Activated CD8-positive, alpha-beta memory T cell treated with anti-CD3 and anti-CD28 coated beads for 24 hours (primary cell): Measurements from ENCODE around the gene CAPN9.
"Not testable (repeated sequence)": the region's sequence is repeated elsewhere in the genome, so short reads cannot be mapped to it uniquely, and the experiment has no call there.

Source experiments
- DNase-seq: peaks from one replicate; pipeline ENCODE4 v3.0.0-alpha.2; 2020

CAPN9 gene

GRCh38 chr1:230710543-230710904 is 36.7 kb upstream of the CAPN9 start:
- DNase-seq = no peak

DNA sequence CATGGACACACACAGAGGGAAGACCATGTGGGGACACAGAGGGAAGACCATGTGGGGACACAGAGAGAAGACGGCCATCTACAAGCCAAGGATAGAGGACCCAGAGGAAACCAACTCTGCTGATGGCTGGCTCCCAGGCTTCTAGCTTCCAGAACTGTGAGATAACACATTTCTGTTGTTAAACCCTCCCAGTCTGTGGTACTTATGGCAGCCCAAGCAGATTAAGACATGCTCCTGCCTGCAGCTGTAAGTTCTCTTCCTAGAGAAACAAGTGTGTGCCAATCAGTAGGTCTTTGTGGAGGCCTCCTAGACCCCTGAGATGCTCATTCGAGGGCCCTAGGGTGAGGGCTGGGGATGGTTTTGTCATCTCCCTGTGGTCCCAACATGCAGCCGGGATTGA is 35.9 kb upstream of the CAPN9 start:
- DNase-seq = no peak

DNA sequence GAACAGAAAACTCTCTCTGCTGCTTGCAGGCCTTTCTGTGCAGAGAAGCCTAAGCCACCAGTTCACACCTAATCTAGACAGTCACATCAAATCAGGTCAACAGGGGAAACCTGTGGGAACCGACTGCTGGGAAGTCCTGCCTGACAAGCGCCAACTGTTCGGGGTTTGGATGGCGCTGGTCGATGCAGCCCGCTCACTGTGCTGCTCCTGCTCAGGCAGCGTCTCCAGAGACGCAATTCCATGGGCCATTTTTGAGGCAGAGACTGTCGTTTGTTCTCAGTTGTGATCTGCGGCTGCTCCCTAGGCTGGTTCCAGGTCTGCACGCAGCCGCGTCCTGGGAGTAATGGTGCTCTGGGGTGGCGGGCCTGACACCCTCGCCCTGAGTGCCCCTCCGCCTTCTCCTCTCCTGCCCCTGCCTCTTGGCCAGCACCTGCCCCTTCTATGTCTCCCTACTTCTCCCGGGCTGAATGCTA is 34.7 kb upstream of the CAPN9 start:
- no peak for DNase-seq

DNA sequence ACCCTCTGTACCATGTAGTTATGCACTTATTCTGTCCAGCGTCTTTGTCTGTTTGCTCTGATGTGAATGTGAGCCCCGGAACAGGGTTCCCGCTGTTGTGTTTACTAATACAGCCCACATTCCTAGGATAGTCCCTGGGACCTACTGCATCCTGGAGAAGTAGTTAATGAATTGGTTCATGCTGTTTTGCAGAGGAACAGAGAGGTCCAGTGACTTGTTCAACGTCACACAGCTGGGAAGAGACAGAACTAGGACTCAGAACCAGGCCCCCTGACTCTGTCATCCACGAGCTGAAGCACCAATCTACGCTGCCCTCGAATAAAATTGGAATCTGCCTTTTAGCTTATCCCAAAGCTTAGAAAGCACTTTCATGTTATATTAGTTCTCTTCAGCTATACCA is 34.0 kb upstream of the CAPN9 start:
- DNase-seq = no peak

- no peak for DNase-seq
Observed at GRCh38 chr1:230713547-230713914, 33.7 kb upstream of the CAPN9 start.

GRCh38 chr1:230713915-230714764 is 33.0 kb upstream of the CAPN9 start, which contains the start of gene AGT:
Gene AGT, minus strand, starts transcription at chr1:230714122. Its CDS starts 3,299 bp downstream, at chr1:230710823.
- DNase-seq = no peak

- DNase-seq = no peak
Observed at GRCh38 chr1:230715510-230715909, 31.7 kb upstream of the CAPN9 start.

DNA sequence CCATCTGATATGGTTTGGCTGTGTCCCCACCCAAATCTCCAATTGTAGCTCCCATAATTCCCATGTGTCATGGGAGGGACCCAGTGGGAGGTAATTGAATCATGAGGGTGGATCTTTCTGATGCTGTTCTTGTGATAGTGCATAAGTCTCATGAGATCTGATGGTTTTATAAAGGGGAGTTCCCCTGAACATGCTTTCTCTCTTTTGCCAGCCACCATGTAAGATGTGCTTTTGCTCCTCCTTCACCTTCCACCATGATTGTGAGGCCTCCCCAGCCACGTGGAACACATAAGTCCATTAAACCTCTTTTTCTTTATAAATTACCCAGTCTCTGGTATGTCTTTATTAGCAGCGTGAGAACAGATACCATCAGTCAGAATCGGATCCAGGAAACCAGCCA is 30.7 kb upstream of the CAPN9 start:
- not testable (repeated sequence) for DNase-seq

DNA sequence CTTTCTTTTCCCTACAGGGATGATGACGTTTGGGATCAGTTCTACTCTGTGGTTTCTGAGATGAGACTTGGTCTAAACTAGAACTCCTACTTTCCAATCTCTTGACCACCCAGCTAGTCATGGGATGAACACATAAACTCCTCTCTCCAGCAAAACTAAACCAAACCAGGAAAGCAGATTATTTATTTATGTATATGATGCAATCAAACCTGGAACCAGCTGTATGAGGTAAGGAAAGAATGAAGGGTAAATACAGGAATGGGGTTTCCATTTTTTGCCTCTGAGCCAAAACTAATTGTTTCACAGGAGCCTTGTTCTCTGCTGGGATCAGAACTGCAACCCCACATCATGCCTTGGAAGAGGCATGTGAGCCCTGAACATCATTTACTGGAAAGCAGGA is 29.9 kb upstream of the CAPN9 start:
- DNase-seq = no peak

GRCh38 chr1:230721849-230722522 is 25.2 kb upstream of the CAPN9 start:
- DNase-seq = not testable (repeated sequence)

GRCh38 chr1:230725256-230726012 is 21.8 kb upstream of the CAPN9 start:
- no peak for DNase-seq

DNA sequence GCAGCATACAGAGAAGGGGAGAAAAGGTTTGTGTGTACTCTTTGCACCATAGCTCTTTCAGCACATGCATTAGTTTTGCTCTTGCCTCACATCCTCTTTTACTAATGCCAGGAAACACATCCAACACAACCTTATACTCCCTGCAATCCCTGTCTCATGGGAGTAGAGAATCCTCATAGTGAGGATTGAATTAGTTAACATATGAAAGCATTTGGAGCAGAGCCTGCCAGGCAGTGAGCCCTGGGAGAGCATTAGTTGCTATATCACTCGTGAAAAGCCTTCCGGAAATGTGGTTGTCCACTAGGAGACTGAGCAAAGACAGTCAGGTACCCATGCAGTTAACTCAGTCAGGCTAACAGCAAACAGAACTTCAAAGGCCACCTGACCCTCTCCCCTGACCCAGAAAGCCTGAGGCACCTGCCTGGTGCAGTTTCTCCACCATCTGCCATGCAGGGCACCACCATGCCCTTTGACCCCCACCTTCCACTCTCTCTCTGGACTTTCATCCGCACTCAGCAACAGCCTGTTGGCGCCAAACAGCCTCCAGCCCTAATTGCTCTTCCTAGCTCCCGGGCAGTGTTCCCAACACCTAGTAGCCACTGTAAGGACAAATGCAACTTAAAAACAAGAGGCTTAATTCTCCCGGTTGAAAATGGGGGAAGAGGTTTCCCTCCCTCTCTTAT is 18.3 kb upstream of the CAPN9 start:
- no peak for DNase-seq

DNA sequence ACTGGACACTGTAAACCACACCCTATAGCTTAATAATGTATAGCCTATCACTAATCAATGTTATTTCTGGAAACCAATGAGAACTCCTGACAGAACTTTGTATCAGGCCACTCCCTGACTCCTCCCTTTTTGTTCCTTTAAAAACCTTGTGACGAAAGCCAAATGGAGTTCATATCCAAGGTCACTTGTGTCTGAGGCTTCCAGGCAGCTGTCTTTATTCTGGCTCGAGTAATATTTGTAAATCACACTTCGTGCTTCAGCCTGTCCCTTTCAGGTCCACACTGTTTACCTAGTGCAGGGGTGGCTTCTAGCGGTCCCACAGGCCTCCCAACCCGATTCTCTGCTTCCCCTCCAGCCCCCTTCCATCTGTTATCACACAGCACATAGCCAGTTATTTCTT is 16.2 kb upstream of the CAPN9 start:
- DNase-seq = no peak

DNA sequence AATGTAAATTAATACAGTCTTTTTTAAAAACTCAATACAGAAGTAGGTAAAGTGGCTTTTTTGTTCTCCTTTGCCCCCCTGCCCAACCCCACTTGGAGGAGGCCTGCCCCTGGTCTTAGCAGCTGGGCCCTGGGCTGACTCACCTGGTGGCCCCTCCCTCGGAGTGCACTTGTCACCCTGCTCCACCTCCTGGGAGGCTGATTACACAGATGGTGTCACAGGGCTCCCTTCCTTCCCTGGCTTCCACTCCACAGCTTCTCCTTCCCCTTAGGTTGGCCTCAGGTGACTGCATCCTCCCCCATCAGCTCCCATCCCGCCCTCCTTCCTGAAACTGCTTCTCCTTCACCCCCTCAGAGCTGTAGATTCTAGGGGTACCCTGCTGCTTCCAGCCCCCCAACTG is 11.7 kb upstream of the CAPN9 start:
- no peak for DNase-seq

DNA sequence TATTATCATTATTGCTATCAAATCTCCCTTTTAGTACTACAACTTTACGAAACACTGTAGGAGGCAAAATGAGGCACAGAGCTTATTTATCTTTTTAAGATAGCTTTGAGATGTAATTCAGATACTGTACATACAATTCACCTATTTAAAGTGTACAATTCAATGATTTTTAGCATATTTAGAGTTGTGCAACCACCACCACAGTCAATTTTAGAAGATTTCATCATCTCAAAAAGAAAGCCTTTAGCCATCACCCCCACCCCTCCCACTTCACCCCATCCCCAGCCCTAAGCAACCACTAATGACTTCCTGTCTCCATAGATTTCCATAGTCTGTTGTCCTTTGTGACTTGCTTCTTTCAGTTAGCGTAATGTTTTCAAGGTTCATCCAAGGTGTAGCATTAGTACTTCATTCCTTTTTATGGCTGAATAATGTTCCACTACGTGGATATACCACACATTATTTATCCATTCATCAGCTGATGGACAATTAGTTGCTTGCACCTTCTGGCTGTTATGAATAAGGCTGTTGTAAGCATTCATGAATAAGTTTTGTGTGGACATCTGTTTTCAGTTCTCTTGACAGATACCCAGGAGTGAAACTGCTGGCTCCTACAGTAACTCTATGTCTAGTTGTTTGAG is 9.4 kb upstream of the CAPN9 start:
- DNase-seq = no peak

DNA sequence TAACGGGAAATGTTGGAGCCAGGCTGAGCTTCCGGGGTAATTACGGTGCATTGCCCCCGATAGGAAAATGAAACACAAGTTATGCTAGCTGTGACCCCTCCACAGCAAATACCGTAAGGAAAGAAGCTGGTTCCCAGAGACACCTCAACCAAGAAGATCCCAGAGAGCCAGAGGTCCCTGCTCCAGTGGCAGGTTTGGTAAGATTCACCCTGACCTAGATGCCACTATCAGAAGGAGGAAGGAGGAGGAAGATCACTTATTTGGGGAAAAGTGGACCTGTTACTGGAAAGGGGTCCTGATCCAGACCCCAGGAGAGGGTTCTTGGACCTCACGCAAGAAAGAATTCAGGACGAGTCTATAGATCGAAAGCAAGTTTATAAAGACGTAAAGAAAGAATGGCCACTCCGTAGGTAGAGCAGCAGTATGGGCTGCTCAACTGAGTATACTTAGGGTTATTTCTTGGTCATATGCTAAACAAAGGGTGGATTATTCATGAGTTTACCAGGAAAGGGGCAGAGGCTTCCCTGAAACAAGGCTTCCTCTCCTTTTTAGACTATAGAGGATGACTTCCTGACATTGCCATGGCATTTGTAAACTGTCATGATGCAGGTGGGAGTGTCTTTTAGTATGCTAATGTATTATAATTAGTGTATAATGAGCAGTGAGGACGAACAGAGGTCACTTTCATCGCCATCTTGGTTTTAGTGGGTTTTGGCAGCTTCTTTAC is 7.5 kb upstream of the CAPN9 start:
- DNase-seq = no peak

DNA sequence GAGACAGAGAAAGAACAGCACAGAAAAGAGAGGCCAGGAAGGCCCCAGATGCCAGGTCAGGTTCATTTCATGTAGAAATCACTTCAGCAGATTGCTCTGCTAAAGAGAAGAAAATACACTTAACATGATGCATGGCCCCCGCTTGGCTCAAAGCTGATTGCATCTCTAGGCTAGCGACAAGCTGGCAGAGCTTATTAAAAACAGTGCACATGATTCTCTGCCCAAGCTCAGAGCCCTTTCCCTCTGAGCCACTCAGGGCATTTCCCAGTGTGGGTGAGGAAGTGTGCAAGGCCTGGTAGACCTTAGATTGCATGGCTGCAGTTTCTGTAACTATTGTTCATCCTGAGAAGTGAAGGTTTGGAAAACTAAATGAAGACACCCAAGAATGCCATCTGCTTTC is 3.3 kb upstream of the CAPN9 start:
- no peak for DNase-seq

DNA sequence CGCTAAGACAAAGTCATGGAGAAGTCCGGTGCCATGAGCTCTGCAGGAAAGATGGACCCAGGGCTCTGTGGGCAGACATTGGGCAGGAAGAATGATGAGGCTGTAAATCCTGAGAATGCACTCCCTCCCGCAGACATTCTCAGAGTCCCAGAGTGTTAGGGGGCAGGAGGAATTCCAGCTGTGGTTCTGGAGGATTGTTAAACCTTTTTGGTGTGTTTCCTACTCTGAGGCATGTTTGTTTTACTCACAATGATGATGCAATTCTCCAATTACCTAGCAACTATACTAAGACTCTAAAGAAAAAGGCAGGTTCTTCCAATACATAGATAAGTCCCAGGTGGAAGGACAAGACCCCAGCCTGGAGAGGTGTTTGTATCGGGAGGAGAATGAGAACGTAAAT is 2.8 kb upstream of the CAPN9 start:
- DNase-seq = no peak

DNA sequence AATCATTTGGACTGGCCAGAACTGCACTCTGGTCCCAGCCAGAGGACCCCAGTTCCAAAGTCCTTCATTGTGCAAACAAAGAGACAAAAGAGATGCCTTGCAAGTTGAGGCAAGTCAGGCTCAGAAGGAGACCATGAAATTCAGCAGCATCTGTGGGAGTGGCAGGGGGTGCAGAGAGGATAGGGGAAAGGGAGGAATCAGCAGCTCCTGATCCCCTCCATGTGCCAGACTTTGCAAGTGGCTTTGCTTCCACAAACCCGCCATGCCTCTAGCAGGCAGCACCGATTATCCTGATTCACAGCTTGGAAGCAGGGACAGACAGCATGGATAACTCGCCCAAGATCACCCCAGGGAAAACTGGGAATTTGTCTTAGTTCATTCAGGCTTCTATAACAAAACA is 2.1 kb upstream of the CAPN9 start:
- no peak for DNase-seq

- DNase-seq = no peak
Observed at GRCh38 chr1:230746617-230747016, 571 bp upstream of the CAPN9 start.

DNA sequence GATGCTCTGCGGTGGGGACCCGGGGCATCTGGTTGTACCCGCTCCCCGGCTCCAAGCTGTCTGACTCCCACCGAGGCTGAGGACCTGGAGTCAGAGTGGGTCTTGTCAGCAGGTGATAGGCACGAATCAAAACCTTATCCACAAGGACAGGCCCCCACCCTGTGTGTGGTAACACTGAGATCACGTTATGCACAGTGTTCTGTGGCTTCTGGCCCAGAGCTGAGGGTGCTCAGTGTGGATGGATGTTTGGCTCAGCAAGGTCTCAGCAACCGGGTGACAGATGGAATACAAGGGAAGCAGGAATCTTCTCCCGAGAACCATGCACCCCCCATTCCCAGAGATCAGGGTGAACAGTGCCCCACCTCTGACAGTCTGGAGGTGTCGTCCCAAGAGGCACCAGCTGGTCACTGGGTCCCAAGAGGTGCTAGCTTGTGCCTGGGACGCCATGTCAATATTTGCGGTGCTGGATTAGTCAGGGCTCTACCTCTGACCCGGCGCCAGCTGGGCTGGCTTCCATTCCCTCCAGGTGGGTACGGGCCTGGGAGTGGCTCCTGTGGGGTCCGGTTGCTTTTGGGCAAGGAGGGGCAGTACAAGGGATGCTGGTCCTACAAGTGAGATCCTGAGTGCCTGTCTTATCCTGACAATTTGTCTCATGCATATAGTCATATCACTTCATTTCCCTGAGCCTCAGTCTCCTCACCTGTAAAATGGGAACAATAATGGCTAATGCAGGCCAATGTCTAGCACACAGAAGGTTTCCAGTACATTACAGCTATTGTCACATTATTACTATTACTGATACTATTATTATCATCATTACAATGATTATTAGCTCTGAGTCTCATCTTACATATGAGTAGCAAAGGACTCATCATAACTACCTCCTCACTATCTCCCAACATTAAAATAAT is 957 bp downstream of the CAPN9 start:
- DNase-seq = no peak
